GM23338 (cell line): ENCODE measurements around the gene ARID4B. TPM values are rescaled to one million over a fixed set of nuclear protein-coding genes. Genes with fewer than 3 reads are reported as not detected.

ENCODE experiments used
- ATAC-seq: fragments of 200-7000 bp; cut with Tn5 transposase; 3 replicates; pipeline ENCODE4 v1.9.1; 2020
- DNase-seq: peaks from one replicate; pipeline ENCODE4 v3.0.0-alpha.2; 2015; ENCODE audit warnings: low spot score
- H2AFZ ChIP-seq: fragments of 200-600 bp; sonication (generic); 2 replicates; pipeline ENCODE4 v1.8.0; 2016; ENCODE audit warnings: antibody characterized with exemption, mild to moderate bottlenecking, moderate library complexity
- H3F3A ChIP-seq: fragments of 200-600 bp; sonication (generic); replicated peaks from 2 replicates; pipeline ENCODE4 v1.8.0; 2017; ENCODE audit warnings: antibody characterized with exemption, mixed run types, low read depth
- H3K27ac ChIP-seq: fragments of 200-600 bp; sonication (generic); 2 replicates; pipeline ENCODE4 v1.6.1; 2016; ENCODE audit warnings: low read depth
- H3K27me3 ChIP-seq: fragments of 200-600 bp; sonication (generic); 2 replicates; pipeline ENCODE4 v1.8.0; 2016; ENCODE audit warnings: mild to moderate bottlenecking, mixed run types, moderate library complexity; ENCODE audit not compliant: insufficient read depth
- H3K36me3 ChIP-seq: fragments of 200-600 bp; sonication (generic); 2 replicates; pipeline ENCODE4 v1.8.0; 2016; ENCODE audit warnings: mild to moderate bottlenecking; ENCODE audit not compliant: insufficient read depth
- H3K4me1 ChIP-seq: fragments of 200-600 bp; sonication (generic); 2 replicates; pipeline ENCODE4 v1.8.0; 2016; ENCODE audit warnings: mild to moderate bottlenecking, moderate library complexity; ENCODE audit not compliant: insufficient read depth
- H3K4me2 ChIP-seq: fragments of 200-600 bp; sonication (generic); 2 replicates; pipeline ENCODE4 v1.7.1; 2017; ENCODE audit warnings: mixed run types
- H3K4me3 ChIP-seq: fragments of 200-600 bp; sonication (generic); 2 replicates; pipeline ENCODE4 v1.6.1; 2016; ENCODE audit warnings: mixed run types
- H3K79me2 ChIP-seq: fragments of 200-600 bp; sonication (generic); replicated peaks from 2 replicates; pipeline ENCODE4 v1.8.0; 2017; ENCODE audit warnings: mild to moderate bottlenecking; ENCODE audit not compliant: insufficient read depth
- H3K9me2 ChIP-seq: fragments of 200-600 bp; sonication (generic); 2 replicates; pipeline ENCODE4 v1.8.0; 2017; ENCODE audit not compliant: insufficient read depth
- H4K20me1 ChIP-seq: fragments of 200-600 bp; sonication (generic); replicated peaks from 2 replicates; pipeline ENCODE4 v1.8.0; 2017; ENCODE audit warnings: mild to moderate bottlenecking; ENCODE audit not compliant: insufficient read depth
- H3K27ac Mint-ChIP-seq: 2 replicates; pipeline ENCODE4 v1.8.0; 2020; ENCODE audit warnings: inconsistent platforms, mild to moderate bottlenecking, moderate library complexity, mixed read lengths
- H3K27me3 Mint-ChIP-seq: 3 replicates; pipeline ENCODE4 v1.8.0; 2022; ENCODE audit warnings: low read depth, mild to moderate bottlenecking, moderate library complexity, mixed read lengths, inconsistent platforms; ENCODE audit not compliant: insufficient read depth, poor library complexity
- H3K36me3 Mint-ChIP-seq: 3 replicates; pipeline ENCODE4 v1.8.0; 2021; ENCODE audit warnings: low read depth, mild to moderate bottlenecking, inconsistent platforms, moderate library complexity, mixed read lengths
- H3K4me1 Mint-ChIP-seq: 3 replicates; pipeline ENCODE4 v1.8.0; 2020; ENCODE audit warnings: mild to moderate bottlenecking, inconsistent platforms, mixed read lengths
- H3K4me3 Mint-ChIP-seq: 3 replicates; pipeline ENCODE4 v1.8.0; 2021; ENCODE audit warnings: moderate library complexity, mild to moderate bottlenecking, inconsistent platforms, mixed read lengths
- H3K9me3 Mint-ChIP-seq: 3 replicates; pipeline ENCODE4 v1.8.0; 2020; ENCODE audit warnings: moderate library complexity, mild to moderate bottlenecking, inconsistent platforms, mixed read lengths
- CREB1 ChIP-seq: fragments of 250-450 bp; sonication (Bioruptor Pico); IDR thresholded peaks from 2 replicates; pipeline ENCODE4 v1.5.0; 2020; ENCODE audit warnings: low read depth, mild to moderate bottlenecking, moderate library complexity
- ETS1 ChIP-seq: IDR thresholded peaks from 2 replicates; pipeline ENCODE4 v1.6.1; 2016; ENCODE audit warnings: antibody characterized with exemption
- EZH2 ChIP-seq: fragments of 200-600 bp; sonication (generic); IDR thresholded peaks from one replicate; pipeline ENCODE4 v1.8.0; 2017; ENCODE audit warnings: antibody characterized with exemption, mild to moderate bottlenecking, low read depth; ENCODE audit not compliant: unreplicated experiment
- EZH2phosphoT487 ChIP-seq: fragments of 200-600 bp; sonication (generic); IDR thresholded peaks from one replicate; pipeline ENCODE4 v1.8.1; 2018; ENCODE audit warnings: antibody characterized with exemption; ENCODE audit not compliant: unreplicated experiment
- JUNB ChIP-seq: IDR thresholded peaks from one replicate; pipeline ENCODE4 v1.6.1; 2016; ENCODE audit warnings: antibody characterized with exemption; ENCODE audit not compliant: unreplicated experiment
- NANOG ChIP-seq: IDR thresholded peaks from 2 replicates; pipeline ENCODE4 v1.6.1; 2016; ENCODE audit warnings: antibody characterized with exemption, borderline replicate concordance
- POLR2AphosphoS5 ChIP-seq: IDR thresholded peaks from 2 replicates; pipeline ENCODE4 v1.6.1; 2016; ENCODE audit warnings: antibody characterized with exemption, low read depth
- REST ChIP-seq: IDR thresholded peaks from one replicate; pipeline ENCODE4 v1.6.1; 2018; ENCODE audit warnings: antibody characterized with exemption; ENCODE audit not compliant: unreplicated experiment
- STAT1 ChIP-seq: IDR thresholded peaks from one replicate; pipeline ENCODE4 v1.6.1; 2016; ENCODE audit warnings: antibody characterized with exemption; ENCODE audit not compliant: unreplicated experiment
- ZNF114 ChIP-seq: fragments of 250-450 bp; sonication (Bioruptor Pico); IDR thresholded peaks from 2 replicates; pipeline ENCODE4 v1.5.0; 2020; ENCODE audit warnings: mild to moderate bottlenecking, moderate library complexity
- ZNF331 ChIP-seq: fragments of 250-450 bp; sonication (Bioruptor Pico); IDR thresholded peaks from 2 replicates; pipeline ENCODE4 v1.5.0; 2020; ENCODE audit warnings: low read depth, mild to moderate bottlenecking, moderate library complexity
- polyA plus RNA-seq: library from polyadenylated mRNA; unstranded; fragments of >200 nt; fragmentation: Nextera tagmentation; extraction: Ambion mirVana; gene quantifications from 2 replicates; pipeline ENCODE4 v1.2.1, GENCODE V29; 2016
- total RNA-seq: library from RNA; depleted of rRNA; stranded (reverse); fragments of >200 nt; shearing (Covaris generic); gene quantifications from 2 replicates; pipeline ENCODE4 v1.2.3, GENCODE V29; 2014
- TF ChIP-seq, protein P1 (sequence below): fragments of 250-450 bp; sonication (Bioruptor Pico); IDR thresholded peaks from 2 replicates; pipeline ENCODE4 v1.5.0; 2020; ENCODE audit warnings: mild to moderate bottlenecking, moderate library complexity

The ARID4B gene
- total and polyA plus RNA-seq, 2 experiments from 2014 or later = 25.1 to 59.8 TPM

GRCh38 chr1:235307158-235308124 lies 20.5 kb downstream of the ARID4B start:
- no peak for TF ChIP-seq EZH2phosphoT487
- TF ChIP-seq NANOG = no peak
- TF ChIP-seq CREB1 (CRISPR knock-in tag) = no peak
- TF ChIP-seq, protein P1, sequence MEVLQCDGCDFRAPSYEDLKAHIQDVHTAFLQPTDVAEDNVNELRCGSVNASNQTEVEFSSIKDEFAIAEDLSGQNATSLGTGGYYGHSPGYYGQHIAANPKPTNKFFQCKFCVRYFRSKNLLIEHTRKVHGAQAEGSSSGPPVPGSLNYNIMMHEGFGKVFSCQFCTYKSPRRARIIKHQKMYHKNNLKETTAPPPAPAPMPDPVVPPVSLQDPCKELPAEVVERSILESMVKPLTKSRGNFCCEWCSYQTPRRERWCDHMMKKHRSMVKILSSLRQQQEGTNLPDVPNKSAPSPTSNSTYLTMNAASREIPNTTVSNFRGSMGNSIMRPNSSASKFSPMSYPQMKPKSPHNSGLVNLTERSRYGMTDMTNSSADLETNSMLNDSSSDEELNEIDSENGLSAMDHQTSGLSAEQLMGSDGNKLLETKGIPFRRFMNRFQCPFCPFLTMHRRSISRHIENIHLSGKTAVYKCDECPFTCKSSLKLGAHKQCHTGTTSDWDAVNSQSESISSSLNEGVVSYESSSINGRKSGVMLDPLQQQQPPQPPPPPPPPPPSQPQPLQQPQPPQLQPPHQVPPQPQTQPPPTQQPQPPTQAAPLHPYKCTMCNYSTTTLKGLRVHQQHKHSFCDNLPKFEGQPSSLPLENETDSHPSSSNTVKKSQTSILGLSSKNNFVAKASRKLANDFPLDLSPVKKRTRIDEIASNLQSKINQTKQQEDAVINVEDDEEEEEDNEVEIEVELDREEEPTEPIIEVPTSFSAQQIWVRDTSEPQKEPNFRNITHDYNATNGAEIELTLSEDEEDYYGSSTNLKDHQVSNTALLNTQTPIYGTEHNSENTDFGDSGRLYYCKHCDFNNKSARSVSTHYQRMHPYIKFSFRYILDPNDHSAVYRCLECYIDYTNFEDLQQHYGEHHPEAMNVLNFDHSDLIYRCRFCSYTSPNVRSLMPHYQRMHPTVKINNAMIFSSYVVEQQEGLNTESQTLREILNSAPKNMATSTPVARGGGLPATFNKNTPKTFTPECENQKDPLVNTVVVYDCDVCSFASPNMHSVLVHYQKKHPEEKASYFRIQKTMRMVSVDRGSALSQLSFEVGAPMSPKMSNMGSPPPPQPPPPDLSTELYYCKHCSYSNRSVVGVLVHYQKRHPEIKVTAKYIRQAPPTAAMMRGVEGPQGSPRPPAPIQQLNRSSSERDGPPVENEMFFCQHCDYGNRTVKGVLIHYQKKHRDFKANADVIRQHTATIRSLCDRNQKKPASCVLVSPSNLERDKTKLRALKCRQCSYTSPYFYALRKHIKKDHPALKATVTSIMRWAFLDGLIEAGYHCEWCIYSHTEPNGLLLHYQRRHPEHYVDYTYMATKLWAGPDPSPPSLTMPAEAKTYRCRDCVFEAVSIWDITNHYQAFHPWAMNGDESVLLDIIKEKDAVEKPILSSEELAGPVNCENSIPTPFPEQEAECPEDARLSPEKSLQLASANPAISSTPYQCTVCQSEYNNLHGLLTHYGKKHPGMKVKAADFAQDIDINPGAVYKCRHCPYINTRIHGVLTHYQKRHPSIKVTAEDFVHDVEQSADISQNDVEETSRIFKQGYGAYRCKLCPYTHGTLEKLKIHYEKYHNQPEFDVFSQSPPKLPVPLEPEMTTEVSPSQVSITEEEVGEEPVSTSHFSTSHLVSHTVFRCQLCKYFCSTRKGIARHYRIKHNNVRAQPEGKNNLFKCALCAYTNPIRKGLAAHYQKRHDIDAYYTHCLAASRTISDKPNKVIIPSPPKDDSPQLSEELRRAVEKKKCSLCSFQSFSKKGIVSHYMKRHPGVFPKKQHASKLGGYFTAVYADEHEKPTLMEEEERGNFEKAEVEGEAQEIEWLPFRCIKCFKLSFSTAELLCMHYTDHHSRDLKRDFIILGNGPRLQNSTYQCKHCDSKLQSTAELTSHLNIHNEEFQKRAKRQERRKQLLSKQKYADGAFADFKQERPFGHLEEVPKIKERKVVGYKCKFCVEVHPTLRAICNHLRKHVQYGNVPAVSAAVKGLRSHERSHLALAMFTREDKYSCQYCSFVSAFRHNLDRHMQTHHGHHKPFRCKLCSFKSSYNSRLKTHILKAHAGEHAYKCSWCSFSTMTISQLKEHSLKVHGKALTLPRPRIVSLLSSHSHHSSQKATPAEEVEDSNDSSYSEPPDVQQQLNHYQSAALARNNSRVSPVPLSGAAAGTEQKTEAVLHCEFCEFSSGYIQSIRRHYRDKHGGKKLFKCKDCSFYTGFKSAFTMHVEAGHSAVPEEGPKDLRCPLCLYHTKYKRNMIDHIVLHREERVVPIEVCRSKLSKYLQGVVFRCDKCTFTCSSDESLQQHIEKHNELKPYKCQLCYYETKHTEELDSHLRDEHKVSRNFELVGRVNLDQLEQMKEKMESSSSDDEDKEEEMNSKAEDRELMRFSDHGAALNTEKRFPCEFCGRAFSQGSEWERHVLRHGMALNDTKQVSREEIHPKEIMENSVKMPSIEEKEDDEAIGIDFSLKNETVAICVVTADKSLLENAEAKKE (CRISPR knock-in tag) = no peak
- TF ChIP-seq REST = no peak
- TF ChIP-seq ETS1 = no peak
- TF ChIP-seq STAT1 = no peak
- no peak for TF ChIP-seq ZNF331 (CRISPR knock-in tag)
- no peak for TF ChIP-seq POLR2AphosphoS5
- TF ChIP-seq ZNF114 (CRISPR knock-in tag) = no peak
- TF ChIP-seq EZH2 = no peak
- TF ChIP-seq JUNB = no peak
- peaks cover 2% of the 10 kb centered on the region for H3K27me3 Mint-ChIP-seq
- peaks cover 43% of the 10 kb centered on the region for H4K20me1 ChIP-seq
- ATAC-seq (no peak), DNase-seq (no peak)
- H3K4me3 Mint-ChIP-seq = no peak overlapping the region
- 0 out of 2 replicates have a peak overlapping the region, but pooled peaks have one; percentile 27 for H3K27ac Mint-ChIP-seq
- H3K4me2 ChIP-seq = no peak overlapping the region
- 0 out of 2 replicates have a peak, but pooled peaks cover 10% of the 10 kb centered on the region for H3F3A ChIP-seq
- peak overlapping the region; percentile 61; the same call in 1 of the 2 replicates for H3K27ac ChIP-seq
- H2AFZ ChIP-seq = no peak overlapping the region
- H3K9me3 Mint-ChIP-seq = peaks cover 14% of the 10 kb centered on the region; the same call in 2 of the 3 replicates
- no peaks in the 10 kb centered on the region for H3K4me1 ChIP-seq
- H3K36me3 Mint-ChIP-seq = peaks cover 51% of the 10 kb centered on the region
- no peaks in the 10 kb centered on the region for H3K9me2 ChIP-seq
- H3K27me3 ChIP-seq = no peaks in the 10 kb centered on the region
- H3K4me3 ChIP-seq = no peak overlapping the region
- no peaks in the 10 kb centered on the region for H3K36me3 ChIP-seq
- peaks cover 5% of the 10 kb centered on the region; the same call in 2 of the 3 replicates for H3K4me1 Mint-ChIP-seq
- H3K79me2 ChIP-seq = peaks cover 94% of the 10 kb centered on the region
